Hepatocyte (in vitro differentiated cells): ENCODE measurements around the gene COL2A1. TPM values are rescaled to one million over a fixed set of nuclear protein-coding genes. Genes with fewer than 3 reads are reported as not detected.

ENCODE experiments used
- DNase-seq: peaks from one replicate; pipeline ENCODE4 v3.0.0-alpha.2; 2016; ENCODE audit warnings: low spot score
- H2AFZ ChIP-seq: fragments of 200-600 bp; sonication (generic); 2 replicates; pipeline ENCODE4 v1.6.0; 2016; ENCODE audit warnings: antibody characterized with exemption, mild to moderate bottlenecking
- H3K27ac ChIP-seq: fragments of 200-600 bp; sonication (generic); 2 replicates; pipeline ENCODE4 v1.5.1; 2016; ENCODE audit warnings: mild to moderate bottlenecking
- H3K27me3 ChIP-seq: fragments of 200-600 bp; sonication (generic); 2 replicates; pipeline ENCODE4 v1.6.1; 2016
- H3K36me3 ChIP-seq: fragments of 200-600 bp; sonication (generic); replicated peaks from 2 replicates; pipeline ENCODE4 v1.5.1; 2016; ENCODE audit warnings: low read depth; ENCODE audit not compliant: insufficient read depth
- H3K4me1 ChIP-seq: fragments of 200-600 bp; sonication (generic); 2 replicates; pipeline ENCODE4 v1.5.1; 2016; ENCODE audit warnings: mild to moderate bottlenecking, moderate library complexity; ENCODE audit not compliant: insufficient read depth
- H3K4me2 ChIP-seq: fragments of 200-600 bp; sonication (generic); 2 replicates; pipeline ENCODE4 v1.6.0; 2016
- H3K4me3 ChIP-seq: fragments of 200-600 bp; sonication (generic); 2 replicates; pipeline ENCODE4 v1.5.1; 2016; ENCODE audit warnings: mild to moderate bottlenecking
- H3K79me2 ChIP-seq: fragments of 200-600 bp; sonication (generic); 2 replicates; pipeline ENCODE4 v1.6.0; 2017; ENCODE audit warnings: mild to moderate bottlenecking
- H3K9me2 ChIP-seq: fragments of 200-600 bp; sonication (generic); replicated peaks from 2 replicates; pipeline ENCODE4 v1.6.0; 2017; ENCODE audit warnings: mild to moderate bottlenecking; ENCODE audit not compliant: insufficient read depth
- H3K9me3 ChIP-seq: fragments of 200-600 bp; sonication (generic); 2 replicates; pipeline ENCODE4 v1.5.1; 2016; ENCODE audit warnings: low read depth, mild to moderate bottlenecking
- H4K20me1 ChIP-seq: fragments of 200-600 bp; sonication (generic); 2 replicates; pipeline ENCODE4 v1.6.0; 2016; ENCODE audit warnings: mild to moderate bottlenecking; ENCODE audit not compliant: insufficient read depth, poor library complexity, severe bottlenecking
- CTCF ChIP-seq: fragments of 200-600 bp; sonication (generic); IDR thresholded peaks from 2 replicates; pipeline ENCODE4 v1.5.1; 2016; ENCODE audit warnings: antibody characterized with exemption, mild to moderate bottlenecking; ENCODE audit not compliant: poor library complexity
- EZH2 ChIP-seq: fragments of 200-600 bp; sonication (generic); IDR thresholded peaks from 2 replicates; pipeline ENCODE4 v1.6.1; 2016; ENCODE audit warnings: antibody characterized with exemption, mild to moderate bottlenecking, borderline replicate concordance
- EZH2phosphoT487 ChIP-seq: fragments of 200-600 bp; sonication (generic); IDR thresholded peaks from one replicate; pipeline ENCODE4 v1.6.1; 2018; ENCODE audit warnings: antibody characterized with exemption, mild to moderate bottlenecking, low read depth, moderate library complexity; ENCODE audit not compliant: unreplicated experiment, severe bottlenecking
- WGBS: methylation state at CpG from one replicate; pipeline ENCODE4 v1.1.6; 2016; ENCODE audit warnings: low lambda C conversion rate; ENCODE audit errors: missing lambda C conversion rate; 5-methylcytosine and 5-hydroxymethylcytosine counted together
- polyA plus RNA-seq: library from polyadenylated mRNA; unstranded; fragments of >200 nt; fragmentation: Nextera tagmentation; extraction: Ambion mirVana; gene quantifications from 2 replicates; pipeline ENCODE4 v1.2.1, GENCODE V29; 2016
- total RNA-seq: library from RNA; depleted of rRNA; stranded (reverse); fragments of >200 nt; gene quantifications from 2 replicates; pipeline ENCODE4 v1.2.3, GENCODE V29; 2014

The COL2A1 gene
- total and polyA plus RNA-seq, 2 experiments from 2014 or later, result 52.5 to 57.9 TPM

GRCh38 chr12:47954467-47955045 lies 49.7 kb downstream of the COL2A1 start:
- DNase-seq, result peak; percentile 52
- Histone ChIP-seq H3K4me2 (no peak overlapping the region), H4K20me1 (no peaks in the 10 kb centered on the region), H3K9me2 (no peaks in the 10 kb centered on the region), H3K27me3 (no peaks in the 10 kb centered on the region), H3K27ac (peak overlapping the region; percentile 11), H3K4me1 (peaks cover 10% of the 10 kb centered on the region), H2AFZ (no peak overlapping the region), H3K9me3 (no peaks in the 10 kb centered on the region), H3K4me3 (no peak overlapping the region), H3K79me2 (no peaks in the 10 kb centered on the region), H3K36me3 (no peaks in the 10 kb centered on the region)
- WGBS, result 42% methylated on average over 4 of the region's 4 CpGs
- TF ChIP-seq EZH2 (no peak), CTCF (no peak), EZH2phosphoT487 (no peak)

GRCh38 chr12:47954058-47954457 lies 50.2 kb downstream of the COL2A1 start:
- WGBS, result 66% methylated on average over 8 of the region's 8 CpGs
- no peak for DNase-seq
- Histone ChIP-seq H4K20me1 (no peaks in the 10 kb centered on the region), H3K27me3 (no peaks in the 10 kb centered on the region), H2AFZ (no peak overlapping the region), H3K9me2 (no peaks in the 10 kb centered on the region), H3K27ac (peak overlapping the region; percentile 11), H3K9me3 (no peaks in the 10 kb centered on the region), H3K4me2 (no peak overlapping the region), H3K79me2 (no peaks in the 10 kb centered on the region), H3K4me1 (peaks cover 10% of the 10 kb centered on the region), H3K4me3 (no peak overlapping the region), H3K36me3 (no peaks in the 10 kb centered on the region)
- TF ChIP-seq CTCF (no peak), EZH2phosphoT487 (no peak), EZH2 (no peak)

GRCh38 chr12:47950856-47951468 lies 53.3 kb downstream of the COL2A1 start:
- 67% methylated on average over 8 of the region's 8 CpGs for WGBS
- no peak overlapping the region for H3K27ac ChIP-seq
- H3K36me3 ChIP-seq, result no peaks in the 10 kb centered on the region
- H3K4me2 ChIP-seq, result no peak overlapping the region
- no peaks in the 10 kb centered on the region for H3K9me2 ChIP-seq
- no peak overlapping the region for H3K4me3 ChIP-seq
- H3K27me3 ChIP-seq, result no peaks in the 10 kb centered on the region
- no peak overlapping the region for H2AFZ ChIP-seq
- H3K79me2 ChIP-seq, result no peaks in the 10 kb centered on the region
- peaks cover 10% of the 10 kb centered on the region for H3K4me1 ChIP-seq
- H4K20me1 ChIP-seq, result no peaks in the 10 kb centered on the region
- no peak for TF ChIP-seq EZH2phosphoT487
- DNase-seq, result no peak
- no peaks in the 10 kb centered on the region for H3K9me3 ChIP-seq

GRCh38 chr12:47949441-47950341 lies 54.6 kb downstream of the COL2A1 start:
- TF ChIP-seq CTCF, result peak; percentile 80
- TF ChIP-seq EZH2phosphoT487, result no peak
- no peaks in the 10 kb centered on the region for H3K9me3 ChIP-seq
- no peak overlapping the region for H3K27ac ChIP-seq
- WGBS, result 62% methylated on average over 32 of the region's 32 CpGs
- H3K27me3 ChIP-seq, result no peaks in the 10 kb centered on the region
- H2AFZ ChIP-seq, result no peak overlapping the region
- H3K79me2 ChIP-seq, result no peaks in the 10 kb centered on the region
- H3K4me1 ChIP-seq, result peaks cover 7% of the 10 kb centered on the region
- no peak overlapping the region for H3K4me3 ChIP-seq
- H4K20me1 ChIP-seq, result no peaks in the 10 kb centered on the region
- H3K36me3 ChIP-seq, result no peaks in the 10 kb centered on the region
- DNase-seq, result peak; percentile 88
- H3K4me2 ChIP-seq, result no peak overlapping the region
- no peaks in the 10 kb centered on the region for H3K9me2 ChIP-seq
